HG02798 (cell line): ENCODE data around the gene PCBP3.
"Not testable (repeated sequence)": the region's sequence is repeated elsewhere in the genome, so short reads cannot be mapped to it uniquely, and the experiment has no call there.

Source experiments
- ATAC-seq: cut with Tn5 transposase; IDR thresholded peaks from one replicate; pipeline ENCODE4 v1.9.1; 2021; ENCODE audit warnings: mild to moderate bottlenecking; ENCODE audit not compliant: unreplicated experiment, poor library complexity

PCBP3 gene

GRCh38 chr21:45643021-45643980, at the start of gene PCBP3:
Gene PCBP3, plus strand, starts transcription at chr21:45643725. Its CDS starts 206,361 bp downstream, at chr21:45850086.
- peak; percentile 79 for ATAC-seq

- ATAC-seq, result no peak
These were observed 48.6 kb upstream of the PCBP3 start for GRCh38 chr21:45594721-45595489.

DNA sequence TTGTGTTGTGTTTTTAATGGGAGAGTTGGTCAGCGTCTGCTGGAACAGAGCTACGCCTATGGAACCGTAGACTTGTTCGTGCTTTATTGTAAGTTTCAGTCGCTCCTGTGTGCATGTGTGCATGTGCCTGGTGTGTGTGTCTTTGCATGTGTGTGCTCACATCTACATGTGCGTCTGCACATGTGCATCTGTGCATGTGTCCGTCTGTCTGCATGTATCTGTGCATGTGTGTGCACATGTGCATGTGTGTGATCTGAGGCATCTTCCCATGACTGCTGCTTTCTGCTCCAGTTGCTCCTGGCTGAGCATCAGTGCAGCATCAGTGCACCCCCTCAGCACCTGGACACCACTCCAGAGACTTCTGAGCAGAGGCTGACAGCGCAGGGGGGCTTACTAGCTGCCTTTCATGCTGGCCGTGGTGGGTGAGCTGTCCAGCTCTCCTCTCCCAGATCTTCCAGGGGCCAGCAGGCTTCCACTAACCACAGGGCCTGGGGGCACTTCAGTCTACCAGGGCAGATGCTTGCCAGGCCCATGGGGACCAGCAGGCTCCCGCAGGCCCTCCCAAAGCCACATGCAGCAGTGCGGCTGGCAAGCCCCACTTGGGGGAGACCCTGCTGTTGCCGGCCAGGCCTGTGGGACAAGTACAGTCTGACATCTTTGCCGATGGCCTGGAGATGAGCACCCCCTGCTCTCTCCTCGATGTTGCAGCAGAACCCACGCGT, 47.8 kb upstream of the PCBP3 start:
- ATAC-seq, result no peak

GRCh38 chr21:45596704-45597318, 46.7 kb upstream of the PCBP3 start:
- ATAC-seq, result no peak

GRCh38 chr21:45598109-45598508, 45.4 kb upstream of the PCBP3 start:
- no peak for ATAC-seq

DNA sequence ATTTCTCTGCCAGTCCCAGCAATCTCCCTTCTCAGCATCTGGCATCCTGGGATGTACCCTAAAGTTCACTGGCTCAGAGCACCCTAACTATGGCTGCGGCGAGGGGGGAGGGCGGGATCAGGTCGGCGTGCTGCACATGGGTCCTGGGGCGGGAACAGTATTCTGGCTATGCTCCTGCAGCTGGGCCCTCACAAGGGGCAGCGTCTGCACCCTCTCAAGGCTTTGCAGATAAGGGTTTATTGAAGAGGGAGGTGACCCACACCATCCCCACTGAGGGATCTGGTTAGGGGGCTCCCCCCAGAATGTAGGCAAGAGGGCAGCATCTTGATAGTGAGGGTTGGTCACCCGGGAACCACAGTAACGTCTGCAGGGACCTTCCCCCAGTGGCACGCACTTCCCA, 44.9 kb upstream of the PCBP3 start:
- no peak for ATAC-seq

DNA sequence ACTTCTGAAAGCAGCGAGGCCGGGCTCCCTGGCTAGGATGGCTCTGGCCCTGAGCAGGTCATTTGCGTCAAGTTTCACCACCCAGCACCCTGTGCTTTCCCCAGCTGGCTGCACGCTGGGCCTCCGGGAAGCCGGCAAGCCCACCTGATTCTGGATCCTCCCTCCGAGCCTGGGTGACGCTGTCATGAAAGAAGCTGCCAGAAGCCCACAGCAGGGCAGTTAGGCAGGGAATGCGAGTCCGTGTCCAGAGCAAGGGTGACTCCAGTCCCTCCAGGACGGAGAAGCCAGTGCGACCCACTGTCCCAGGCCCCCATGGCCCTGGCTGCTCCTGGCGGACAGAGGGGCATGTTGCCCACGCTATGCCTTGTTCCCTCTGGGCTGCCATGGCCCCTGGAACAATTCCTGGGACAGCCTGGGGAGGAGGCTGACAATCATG, 44.4 kb upstream of the PCBP3 start:
- no peak for ATAC-seq

- no peak for ATAC-seq
These were observed 43.3 kb upstream of the PCBP3 start for GRCh38 chr21:45600248-45600647.

DNA sequence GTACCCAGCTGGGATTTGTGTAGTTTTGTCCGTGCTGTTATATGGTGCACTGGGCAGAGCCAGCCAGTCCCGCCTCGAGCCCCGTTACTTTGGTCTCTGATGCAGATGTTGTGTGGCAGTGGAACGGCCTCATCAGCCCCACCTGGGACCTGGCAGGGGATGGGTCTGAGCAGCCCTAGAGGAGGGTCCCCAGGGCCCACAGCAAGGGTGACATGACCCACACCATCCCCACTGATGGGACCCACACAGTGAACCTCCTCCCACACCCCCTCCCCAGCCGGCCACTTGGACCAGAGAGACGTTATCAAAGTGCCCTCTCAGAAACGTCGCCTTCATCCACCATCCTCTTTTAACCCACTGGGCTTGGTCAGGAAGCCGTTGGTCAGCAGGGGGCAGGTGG, 42.0 kb upstream of the PCBP3 start:
- no peak for ATAC-seq

DNA sequence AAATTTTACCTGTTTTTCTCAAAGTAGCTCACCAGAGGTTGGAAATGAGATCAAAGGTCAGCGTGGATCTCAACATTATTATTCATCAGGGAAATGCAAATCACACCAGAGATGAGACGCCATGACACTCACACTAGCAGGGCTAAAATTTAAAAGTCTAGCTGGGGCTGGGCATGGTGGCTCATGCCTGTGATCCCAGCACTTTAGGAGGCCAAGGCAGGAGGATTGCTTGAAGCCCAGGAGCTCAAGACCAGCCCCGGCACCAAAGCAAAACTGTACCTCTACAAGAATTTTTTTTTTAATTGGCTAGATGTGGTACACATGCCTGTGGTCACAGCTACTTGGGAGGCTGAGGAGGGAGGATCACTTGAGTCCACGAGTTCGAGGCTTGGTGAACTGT, 41.4 kb upstream of the PCBP3 start:
- no peak for ATAC-seq

- ATAC-seq, result no peak
These were observed 40.0 kb upstream of the PCBP3 start for GRCh38 chr21:45603481-45603880.

GRCh38 chr21:45604681-45605080, 38.8 kb upstream of the PCBP3 start:
- not testable (repeated sequence) for ATAC-seq

- no peak for ATAC-seq
These were observed 36.3 kb upstream of the PCBP3 start for GRCh38 chr21:45607021-45607908.

GRCh38 chr21:45607909-45608295, 35.6 kb upstream of the PCBP3 start:
- no peak for ATAC-seq

DNA sequence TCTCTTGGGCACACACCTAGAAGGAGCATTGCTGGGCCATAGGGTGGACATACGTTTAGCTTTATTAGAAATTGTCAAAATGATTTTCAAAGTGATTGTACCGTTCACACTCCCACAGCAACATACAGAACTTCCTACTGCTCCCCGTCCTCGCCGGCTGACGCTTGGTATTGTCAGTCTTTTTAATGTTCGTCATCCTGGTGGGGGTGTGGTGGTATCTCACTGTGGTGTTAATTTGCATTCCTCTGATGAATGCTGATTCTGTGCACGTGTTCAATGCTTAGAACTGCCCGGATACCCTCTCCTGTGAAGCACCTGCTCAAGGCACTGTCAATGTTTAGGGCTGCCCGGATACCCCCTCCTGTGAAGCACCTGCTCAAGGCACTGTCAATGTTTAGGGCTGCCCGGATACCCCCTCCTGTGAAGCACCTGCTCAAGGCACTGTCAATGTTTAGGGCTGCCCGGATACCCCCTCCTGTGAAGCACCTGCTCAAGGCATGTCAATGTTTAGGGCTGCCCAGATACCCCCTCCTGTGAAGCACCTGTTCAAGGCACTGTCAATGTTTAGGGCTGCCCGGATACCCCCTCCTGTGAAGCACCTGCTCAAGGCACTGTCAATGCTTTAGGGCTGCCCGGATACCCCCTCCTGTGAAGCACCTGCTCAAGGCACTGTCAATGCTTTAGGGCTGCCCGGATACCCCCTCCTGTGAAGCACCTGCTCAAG, 34.6 kb upstream of the PCBP3 start:
- ATAC-seq, result not testable (repeated sequence)

- not testable (repeated sequence) for ATAC-seq
These were observed 33.9 kb upstream of the PCBP3 start for GRCh38 chr21:45609616-45610015.

GRCh38 chr21:45611296-45611695, 32.2 kb upstream of the PCBP3 start:
- no peak for ATAC-seq

GRCh38 chr21:45611939-45612664, 31.4 kb upstream of the PCBP3 start:
- no peak for ATAC-seq
